GM12872 (cell line): ENCODE data around the gene AP5M1.

Experiments used
- TF ChIP-seq, protein P1 (sequence below): IDR thresholded peaks from 3 replicates; pipeline ENCODE4 v1.5.1; 2011; ENCODE audit warnings: low read depth, mild to moderate bottlenecking, low read length, moderate library complexity; ENCODE audit not compliant: insufficient read depth

The AP5M1 gene

DNA sequence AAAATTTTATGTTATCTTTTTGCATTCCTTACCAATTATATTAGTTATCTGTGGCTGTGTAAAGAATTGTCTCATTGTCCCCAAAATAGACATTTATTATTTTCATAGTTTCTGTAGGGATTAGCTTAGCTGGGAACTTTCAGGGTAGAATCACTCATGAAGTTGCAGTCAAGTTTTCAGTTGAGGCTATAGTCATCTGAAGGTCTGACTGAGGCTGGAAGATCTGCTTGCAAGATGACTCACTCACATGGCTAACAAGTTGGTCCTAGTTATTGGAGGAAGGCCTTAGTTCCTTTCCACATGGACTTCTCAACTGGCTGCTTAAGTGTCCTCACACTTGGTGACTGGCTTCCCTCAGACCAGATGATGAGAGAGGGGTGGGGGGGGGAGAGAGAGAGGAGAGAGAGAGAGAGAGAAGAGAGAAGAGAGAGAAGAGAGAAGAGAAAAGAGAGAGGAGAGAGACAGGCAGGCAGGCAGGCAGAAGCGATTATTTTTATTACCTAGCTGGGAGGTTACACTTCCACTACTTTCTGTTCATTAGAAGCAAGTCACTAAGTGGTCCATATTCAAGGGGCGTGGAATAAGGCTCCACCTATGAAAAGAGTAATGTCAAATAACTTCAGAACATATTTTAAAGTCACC is 6.4 kb downstream of the AP5M1 start:
- TF ChIP-seq, protein P1, sequence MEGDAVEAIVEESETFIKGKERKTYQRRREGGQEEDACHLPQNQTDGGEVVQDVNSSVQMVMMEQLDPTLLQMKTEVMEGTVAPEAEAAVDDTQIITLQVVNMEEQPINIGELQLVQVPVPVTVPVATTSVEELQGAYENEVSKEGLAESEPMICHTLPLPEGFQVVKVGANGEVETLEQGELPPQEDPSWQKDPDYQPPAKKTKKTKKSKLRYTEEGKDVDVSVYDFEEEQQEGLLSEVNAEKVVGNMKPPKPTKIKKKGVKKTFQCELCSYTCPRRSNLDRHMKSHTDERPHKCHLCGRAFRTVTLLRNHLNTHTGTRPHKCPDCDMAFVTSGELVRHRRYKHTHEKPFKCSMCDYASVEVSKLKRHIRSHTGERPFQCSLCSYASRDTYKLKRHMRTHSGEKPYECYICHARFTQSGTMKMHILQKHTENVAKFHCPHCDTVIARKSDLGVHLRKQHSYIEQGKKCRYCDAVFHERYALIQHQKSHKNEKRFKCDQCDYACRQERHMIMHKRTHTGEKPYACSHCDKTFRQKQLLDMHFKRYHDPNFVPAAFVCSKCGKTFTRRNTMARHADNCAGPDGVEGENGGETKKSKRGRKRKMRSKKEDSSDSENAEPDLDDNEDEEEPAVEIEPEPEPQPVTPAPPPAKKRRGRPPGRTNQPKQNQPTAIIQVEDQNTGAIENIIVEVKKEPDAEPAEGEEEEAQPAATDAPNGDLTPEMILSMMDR: no peak

DNA sequence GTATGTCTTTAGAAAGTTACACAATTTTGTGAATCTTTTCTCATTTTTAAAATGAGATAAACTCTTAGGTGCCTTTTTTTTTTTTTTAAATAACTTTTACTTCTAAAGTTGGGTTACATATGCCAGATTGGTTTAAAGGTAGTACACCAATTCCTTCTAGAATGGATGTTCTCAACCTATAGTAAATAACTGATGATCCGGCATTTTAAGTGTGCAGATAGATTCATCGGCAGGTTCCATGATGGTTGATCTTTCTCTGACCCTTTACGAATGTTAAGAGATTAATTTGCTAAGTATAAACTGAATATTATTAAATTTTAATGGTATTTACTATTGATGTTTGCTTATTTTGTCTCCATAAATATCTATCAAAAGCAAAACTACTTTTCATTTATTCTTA is 8.3 kb downstream of the AP5M1 start:
- TF ChIP-seq, protein P1: no peak

DNA sequence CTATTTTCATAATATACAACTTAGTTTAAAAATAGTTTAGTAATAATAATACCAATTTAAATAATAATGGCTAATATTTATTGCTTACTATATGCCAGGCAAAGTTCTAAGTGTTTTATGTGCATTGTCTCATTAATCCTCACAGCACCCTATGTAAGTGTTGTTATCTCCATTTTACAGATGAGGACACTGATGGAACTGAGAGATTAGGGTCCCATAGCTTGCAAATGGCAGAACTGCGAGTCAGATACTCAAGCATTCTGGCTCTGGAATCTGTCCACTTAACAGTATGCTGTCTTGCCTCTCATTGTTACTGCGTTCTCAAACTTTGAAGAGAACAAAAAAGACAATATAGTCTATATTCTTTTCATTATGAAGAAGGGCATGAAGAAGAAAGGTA is 19.0 kb downstream of the AP5M1 start:
- TF ChIP-seq, protein P1: no peak

DNA sequence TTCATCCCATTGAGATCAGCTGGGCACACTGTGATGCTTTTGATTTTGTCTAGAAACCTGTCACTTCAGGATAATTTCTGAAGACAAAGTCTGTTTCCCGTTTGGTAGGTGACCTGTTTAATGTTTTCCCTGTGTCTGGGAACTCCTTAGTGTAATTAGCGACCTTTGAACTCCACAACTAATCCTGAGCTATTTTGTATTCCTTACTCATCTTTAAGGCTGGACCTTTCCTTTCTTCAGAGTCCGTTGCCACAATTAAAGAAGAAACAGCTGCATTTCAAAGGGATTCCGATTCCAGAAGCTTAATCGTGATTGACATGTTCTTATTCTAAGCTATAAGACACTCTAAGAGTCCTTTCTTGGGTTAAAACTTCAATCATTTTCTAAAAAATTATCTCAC is 22.0 kb downstream of the AP5M1 start:
- TF ChIP-seq, protein P1: no peak

DNA sequence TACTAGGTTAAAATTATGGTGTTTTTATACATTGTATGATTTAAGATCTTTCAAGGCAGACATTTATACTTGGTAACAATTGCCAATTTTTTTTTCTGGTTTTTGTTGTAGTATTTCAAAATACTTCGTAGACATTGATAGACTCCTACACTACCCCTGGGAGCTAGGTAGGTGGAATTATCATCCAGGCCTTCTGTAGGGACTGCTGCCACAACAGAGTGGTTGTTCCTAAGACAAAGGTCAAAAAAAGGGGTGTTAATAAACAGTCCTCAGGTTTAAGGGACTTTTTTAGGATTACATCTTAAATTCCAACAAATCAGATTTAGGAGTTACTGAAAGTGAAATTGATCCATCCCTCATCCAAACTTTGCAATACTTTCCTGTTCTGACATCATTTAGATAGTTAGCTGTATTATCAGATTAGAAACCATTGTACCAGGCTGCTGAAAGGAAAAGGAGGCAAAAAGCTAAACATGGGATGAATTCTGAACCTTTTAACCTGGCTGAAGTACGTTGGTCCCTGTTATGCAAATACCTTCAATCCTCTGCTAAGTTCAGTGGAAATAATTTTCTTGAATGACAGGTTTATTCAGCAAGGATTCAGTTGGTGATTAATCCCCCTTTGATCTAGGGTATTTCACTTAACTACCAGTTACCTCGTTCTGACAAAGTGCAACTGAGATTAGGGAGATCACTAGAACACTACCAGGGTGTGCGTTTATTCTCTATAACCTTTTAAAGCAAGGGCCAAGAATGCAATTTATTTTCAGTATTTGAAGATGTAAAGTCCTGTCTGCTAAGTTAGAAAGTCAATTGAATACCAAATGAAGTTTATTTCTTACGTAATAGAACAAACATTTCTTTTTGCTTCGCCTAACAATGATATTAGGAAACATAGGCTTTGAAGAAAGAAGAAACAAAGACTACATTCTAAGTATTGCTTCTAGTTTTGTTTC is 23.2 kb downstream of the AP5M1 start:
- TF ChIP-seq, protein P1: no peak

DNA sequence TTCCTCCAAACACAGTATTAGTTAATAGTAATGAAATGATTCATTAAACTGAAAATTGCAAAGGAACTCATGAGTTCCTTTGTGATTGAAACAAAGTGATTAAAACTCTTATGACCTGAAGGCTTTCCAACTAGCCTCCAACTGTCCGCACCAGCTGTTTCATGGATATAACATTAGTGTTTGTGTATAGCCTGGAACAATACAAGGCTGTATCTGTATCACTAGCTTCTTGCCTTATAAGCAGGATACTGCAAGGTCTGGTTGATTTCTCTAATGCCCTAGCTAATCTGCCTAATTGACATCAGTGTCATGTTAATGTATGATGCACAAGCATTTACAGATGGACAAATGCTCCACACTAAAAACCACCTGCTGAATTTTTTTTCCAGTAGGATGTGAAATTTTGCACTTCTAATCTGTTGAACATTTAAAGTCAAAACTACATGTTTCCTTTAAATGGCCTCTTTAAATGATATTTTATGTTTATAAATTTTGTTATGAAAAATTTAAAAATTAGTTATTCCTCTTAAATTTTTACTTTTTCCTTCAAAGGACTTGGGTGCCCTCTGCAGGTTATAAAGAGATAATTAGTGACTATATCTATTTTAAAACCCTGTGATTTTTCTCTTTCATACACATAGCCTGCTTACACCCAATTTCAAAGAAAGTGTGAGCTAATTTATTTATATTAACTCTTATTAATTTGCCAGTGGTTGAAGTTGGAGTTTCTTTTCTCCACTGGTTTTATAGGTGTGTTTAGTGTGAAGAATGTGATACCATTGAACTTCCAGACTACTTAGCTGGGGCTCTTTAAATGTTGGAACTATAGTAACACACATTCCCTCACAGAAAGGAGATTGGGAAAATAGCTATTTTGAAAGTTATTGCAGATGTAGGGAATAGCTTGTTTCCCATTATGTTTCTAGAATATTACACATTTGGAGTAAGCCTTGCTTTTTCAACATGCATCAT is 25.4 kb downstream of the AP5M1 start:
- TF ChIP-seq, protein P1: 0 out of 3 replicates have a peak, but pooled peaks have one; percentile 12
